Large intestine (tissue), 3 donors: ENCODE results near the gene TPGS1. TPM values are rescaled to one million over a fixed set of nuclear protein-coding genes. Genes with fewer than 3 reads are reported as not detected.
"Not testable (repeated sequence)": the region's sequence is repeated elsewhere in the genome, so short reads cannot be mapped to it uniquely, and the experiment has no call there.

Experiments
- DNase-seq, 2 donors: peaks; one replicate each; pipeline versions ENCODE4 v3.0.0 to v3.0.0-alpha.2; 2013
- H3K27ac ChIP-seq: one replicate; pipeline ENCODE4 v1.5.1; 2013; ENCODE audit warnings: low read length
- H3K27me3 ChIP-seq: 2 replicates; pipeline ENCODE4 v1.6.1; 2013; ENCODE audit warnings: low read length; ENCODE audit not compliant: control insufficient read depth, insufficient read depth
- H3K36me3 ChIP-seq: 2 replicates; pipeline ENCODE4 v1.6.1; 2013; ENCODE audit warnings: low read length; ENCODE audit not compliant: control insufficient read depth, insufficient read depth
- H3K4me1 ChIP-seq: one replicate; pipeline ENCODE4 v1.6.1; 2013; ENCODE audit warnings: low read length; ENCODE audit not compliant: control insufficient read depth, insufficient read depth
- H3K4me3 ChIP-seq: one replicate; pipeline ENCODE4 v1.5.1; 2013; ENCODE audit warnings: low read length
- H3K9me3 ChIP-seq: one replicate; pipeline ENCODE4 v1.6.1; 2013; ENCODE audit warnings: mild to moderate bottlenecking, low read depth, low read length, moderate library complexity; ENCODE audit not compliant: control insufficient read depth
- WGBS: methylation state at CpG from one replicate; pipeline ENCODE4 v1.1.5; 2013; ENCODE audit warnings: low lambda C conversion rate; ENCODE audit not compliant: insufficient coverage; 5-methylcytosine and 5-hydroxymethylcytosine counted together
- polyA plus RNA-seq: library from polyadenylated mRNA; unstranded; fragments of 120-200 nt; gene quantifications from one replicate; pipeline ENCODE4 v1.2.1, GENCODE V29; 2013

Gene TPGS1
- polyA plus RNA-seq, 1 donor, result 16.2 TPM

GRCh38 chr19:475360-475759 is 31.9 kb upstream of the TPGS1 start:
- Histone ChIP-seq H3K9me3 (no peaks in the 10 kb centered on the region), H3K4me3 (no peak overlapping the region), H3K4me1 (no peaks in the 10 kb centered on the region), H3K27me3 (peaks cover 5% of the 10 kb centered on the region), H3K27ac (no peak overlapping the region), H3K36me3 (no peaks in the 10 kb centered on the region)
- WGBS, result no CpG with 5 or more reads among the region's 13 CpGs
- DNase-seq, result no peak

DNA sequence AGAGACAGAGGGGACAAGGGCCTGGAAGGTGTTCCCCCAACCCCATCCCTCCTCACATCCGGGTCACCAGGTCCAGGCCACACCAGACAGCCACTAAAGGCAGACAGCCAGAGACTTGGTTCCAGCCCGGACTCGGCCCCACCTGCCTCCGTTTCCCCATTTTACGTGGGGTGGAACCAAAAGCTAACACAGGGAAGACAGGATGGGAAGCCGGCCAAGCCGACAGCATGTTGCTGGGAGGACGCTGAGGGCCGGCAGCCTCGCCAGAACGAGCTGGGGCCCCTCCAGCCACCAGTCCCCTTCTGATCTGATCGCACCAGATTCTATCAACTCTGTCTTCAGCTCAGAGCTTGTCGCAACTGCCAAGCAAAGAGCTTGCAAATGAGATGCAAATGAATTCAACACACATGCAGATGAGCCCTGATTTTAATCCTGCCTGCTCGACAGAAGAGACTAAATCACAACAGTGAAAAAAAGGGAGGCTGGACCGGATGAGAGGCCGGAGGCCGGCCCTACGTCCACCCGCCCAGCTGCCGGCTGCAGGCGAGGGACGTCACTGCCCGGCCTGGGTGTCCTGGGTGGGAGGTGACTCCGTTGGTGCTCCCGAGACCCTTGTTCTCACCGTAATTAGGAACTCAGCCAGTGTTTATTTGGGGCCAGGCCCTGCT is 28.9 kb upstream of the TPGS1 start:
- H3K27me3 ChIP-seq, result peaks cover 5% of the 10 kb centered on the region
- DNase-seq, result no peak
- H3K27ac ChIP-seq, result no peak overlapping the region
- H3K36me3 ChIP-seq, result no peaks in the 10 kb centered on the region
- no peak overlapping the region for H3K4me3 ChIP-seq
- no peaks in the 10 kb centered on the region for H3K4me1 ChIP-seq
- H3K9me3 ChIP-seq, result no peaks in the 10 kb centered on the region
- WGBS, result no CpG with 5 or more reads among the region's 26 CpGs

DNA sequence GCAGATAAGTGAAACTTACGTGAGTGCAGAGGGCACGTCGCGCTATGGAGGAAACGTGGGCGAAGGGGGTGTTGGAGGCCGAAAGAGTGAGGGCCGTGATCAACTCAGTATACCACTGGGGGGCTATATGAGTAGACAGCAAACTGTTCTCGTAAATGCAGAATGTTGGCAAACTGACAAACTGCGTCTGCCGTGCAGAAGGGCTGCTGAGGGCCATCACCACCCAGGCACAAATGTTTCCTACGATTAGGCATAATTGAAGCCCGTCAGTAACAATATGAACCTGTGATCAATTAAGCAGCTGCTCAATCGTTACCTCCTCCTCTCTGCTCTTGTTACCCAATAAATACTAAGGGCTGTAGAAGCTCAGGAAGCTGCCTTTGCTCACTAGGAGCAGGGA is 28.3 kb upstream of the TPGS1 start:
- no peak for DNase-seq
- no peaks in the 10 kb centered on the region for H3K4me1 ChIP-seq
- peaks cover 5% of the 10 kb centered on the region for H3K27me3 ChIP-seq
- no peak overlapping the region for H3K27ac ChIP-seq
- WGBS, result no CpG with 5 or more reads among the region's 14 CpGs
- no peaks in the 10 kb centered on the region for H3K9me3 ChIP-seq
- H3K4me3 ChIP-seq, result no peak overlapping the region
- H3K36me3 ChIP-seq, result no peaks in the 10 kb centered on the region

DNA sequence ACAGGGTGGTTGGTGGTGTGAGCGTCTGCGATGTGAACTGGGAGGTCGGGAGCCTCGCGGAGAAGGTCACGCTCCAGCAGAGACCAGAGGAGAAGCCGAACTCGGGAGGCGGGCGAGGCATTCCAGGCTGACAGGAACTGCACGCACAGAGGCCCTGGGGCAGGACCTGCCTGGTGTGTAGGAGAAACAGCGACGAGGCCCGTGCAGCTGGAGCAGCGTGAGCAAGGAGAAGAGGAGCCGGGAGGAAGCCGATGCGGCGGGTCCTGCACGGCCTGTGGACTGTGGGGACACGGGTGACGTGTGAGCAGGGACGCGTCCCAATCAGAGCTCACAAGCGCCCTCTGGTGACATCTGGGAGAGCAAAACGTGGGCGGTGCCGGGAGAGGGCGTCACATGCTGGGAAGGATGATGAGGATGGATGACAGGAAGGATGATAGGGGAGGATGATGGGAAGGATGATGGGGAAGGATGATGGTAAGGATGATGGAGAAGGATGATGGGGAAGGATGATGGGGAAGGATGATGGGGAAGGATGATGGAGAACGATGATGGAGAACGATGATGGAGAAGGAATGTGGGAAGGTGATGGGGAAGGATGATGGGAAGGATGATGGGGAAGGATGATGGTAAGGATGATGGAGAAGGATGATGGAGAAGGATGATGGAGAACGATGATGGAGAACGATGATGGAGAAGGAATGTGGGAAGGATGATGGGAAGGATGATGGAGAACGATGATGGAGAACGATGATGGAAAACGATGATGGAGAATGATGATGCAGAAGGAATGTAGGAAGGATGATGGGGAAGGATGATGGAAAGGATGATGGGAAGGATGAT is 27.1 kb upstream of the TPGS1 start:
- WGBS, result 87% methylated on average over 6 of the region's 36 CpGs
- H3K27ac ChIP-seq, result no peak overlapping the region
- DNase-seq, result peak; percentile 66 to 71
- no peak overlapping the region for H3K4me3 ChIP-seq
- peaks cover 2% of the 10 kb centered on the region for H3K9me3 ChIP-seq
- peaks cover under 1% of the 10 kb centered on the region for H3K4me1 ChIP-seq
- no peaks in the 10 kb centered on the region for H3K36me3 ChIP-seq
- H3K27me3 ChIP-seq, result peaks cover 15% of the 10 kb centered on the region

GRCh38 chr19:481100-481499 is 26.2 kb upstream of the TPGS1 start:
- not testable (repeated sequence) for H3K4me3 ChIP-seq, H3K9me3 ChIP-seq, H3K4me1 ChIP-seq, DNase-seq, H3K27ac ChIP-seq, H3K36me3 ChIP-seq
- H3K27me3 ChIP-seq, result peaks cover 23% of the 10 kb centered on the region
- 94% methylated on average over 3 of the region's 3 CpGs for WGBS

DNA sequence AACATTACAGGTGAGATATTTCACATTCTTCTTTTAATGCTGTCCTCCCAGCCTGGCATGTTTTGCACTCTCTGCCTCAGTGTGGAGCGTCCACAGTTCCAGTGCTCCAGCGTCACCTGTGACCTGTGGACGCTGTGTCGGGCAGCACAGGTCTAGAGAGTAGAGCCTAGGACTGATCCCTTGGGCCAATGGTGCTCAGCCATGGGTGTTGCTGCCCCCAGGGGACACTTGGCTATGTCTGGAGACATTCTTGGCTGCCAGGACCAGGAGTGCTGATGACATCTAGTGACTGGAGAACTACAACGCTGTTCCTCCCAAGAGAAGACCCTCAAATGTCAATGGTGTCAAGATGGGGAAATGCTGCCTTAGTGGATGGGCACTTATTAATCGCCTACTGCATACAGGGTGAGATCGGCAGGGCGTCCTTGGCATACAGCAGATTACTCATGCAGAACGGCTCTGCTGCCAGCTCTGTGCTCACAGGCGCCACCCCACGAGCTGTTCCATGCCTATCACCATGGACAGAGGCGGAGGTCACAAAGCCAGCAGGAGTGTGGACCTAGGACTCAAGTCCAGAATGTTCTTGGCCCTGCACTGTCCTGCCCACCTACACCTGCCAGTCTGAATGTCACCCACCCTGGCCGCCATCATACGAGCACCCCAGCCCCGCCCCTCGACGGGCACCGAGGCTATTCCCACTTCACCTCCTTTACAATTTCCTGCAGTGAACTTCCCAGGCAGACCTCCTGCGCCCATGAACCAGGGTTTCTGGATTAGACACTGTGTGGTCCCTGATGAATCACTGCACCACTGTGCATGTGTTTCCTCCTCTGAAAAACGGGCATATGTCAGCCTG is 24.9 kb upstream of the TPGS1 start:
- WGBS, result 40% methylated on average over 1 of the region's 20 CpGs
- DNase-seq, result no peak
- H3K36me3 ChIP-seq, result no peaks in the 10 kb centered on the region

GRCh38 chr19:483332-484072 is 23.8 kb upstream of the TPGS1 start:
- Histone ChIP-seq H3K36me3 (no peaks in the 10 kb centered on the region), H3K27me3 (peaks cover 23% of the 10 kb centered on the region), H3K4me3 (no peak overlapping the region), H3K27ac (no peak overlapping the region), H3K9me3 (peaks cover 3% of the 10 kb centered on the region), H3K4me1 (peaks cover 9% of the 10 kb centered on the region)
- WGBS, result no CpG with 5 or more reads among the region's 21 CpGs
- no peak for DNase-seq

More for the DNA sequence above, 24.9 kb upstream of the TPGS1 start:
- Histone ChIP-seq H3K9me3 (peaks cover 3% of the 10 kb centered on the region), H3K4me1 (peaks cover 9% of the 10 kb centered on the region), H3K4me3 (no peak overlapping the region), H3K27ac (no peak overlapping the region), H3K27me3 (peaks cover 26% of the 10 kb centered on the region)

GRCh38 chr19:484494-484893 is 22.8 kb upstream of the TPGS1 start:
- H3K27ac ChIP-seq, result no peak overlapping the region
- no peak overlapping the region for H3K4me3 ChIP-seq
- DNase-seq, result no peak
- WGBS, result no CpG with 5 or more reads among the region's 15 CpGs
- H3K4me1 ChIP-seq, result peaks cover 9% of the 10 kb centered on the region
- H3K36me3 ChIP-seq, result no peaks in the 10 kb centered on the region
- peaks cover 21% of the 10 kb centered on the region for H3K27me3 ChIP-seq
- peaks cover 3% of the 10 kb centered on the region for H3K9me3 ChIP-seq

DNA sequence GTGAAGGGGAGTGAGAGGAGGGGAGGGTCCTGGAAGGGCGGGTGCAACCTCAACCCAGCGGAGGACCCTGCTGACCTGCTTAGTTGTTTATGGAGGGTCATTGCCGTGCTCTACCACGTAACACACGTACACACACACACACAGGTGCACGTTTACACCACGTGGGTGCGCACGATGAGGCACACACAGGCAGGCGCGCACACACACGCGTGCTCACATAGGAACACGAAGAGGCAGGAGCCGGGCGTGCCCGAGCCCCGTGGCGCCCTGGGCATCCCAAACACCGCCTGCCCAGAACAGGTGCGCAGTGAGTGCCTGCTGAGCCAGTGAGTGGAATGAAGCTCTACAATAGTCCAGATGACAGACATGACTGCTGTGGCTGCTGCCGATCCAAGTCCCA is 22.2 kb upstream of the TPGS1 start:
- peaks cover 9% of the 10 kb centered on the region for H3K4me1 ChIP-seq
- DNase-seq, result no peak
- H3K27me3 ChIP-seq, result peaks cover 21% of the 10 kb centered on the region
- no peaks in the 10 kb centered on the region for H3K36me3 ChIP-seq
- peaks cover 3% of the 10 kb centered on the region for H3K9me3 ChIP-seq
- H3K27ac ChIP-seq, result no peak overlapping the region
- no peak overlapping the region for H3K4me3 ChIP-seq
- WGBS, result no CpG with 5 or more reads among the region's 22 CpGs
